Activated CD4-positive, alpha-beta T cell treated with anti-CD3 and anti-CD28 coated beads, Interleukin-2, amount 50 U/mL, for 16 hours (primary cell): ENCODE data around the gene LRBA.
"Not testable (repeated sequence)": the region's sequence is repeated elsewhere in the genome, so short reads cannot be mapped to it uniquely, and the experiment has no call there.

ENCODE experiments used
- DNase-seq: peaks from one replicate; pipeline ENCODE4 v3.0.0-alpha.2; 2020

Gene LRBA

DNA sequence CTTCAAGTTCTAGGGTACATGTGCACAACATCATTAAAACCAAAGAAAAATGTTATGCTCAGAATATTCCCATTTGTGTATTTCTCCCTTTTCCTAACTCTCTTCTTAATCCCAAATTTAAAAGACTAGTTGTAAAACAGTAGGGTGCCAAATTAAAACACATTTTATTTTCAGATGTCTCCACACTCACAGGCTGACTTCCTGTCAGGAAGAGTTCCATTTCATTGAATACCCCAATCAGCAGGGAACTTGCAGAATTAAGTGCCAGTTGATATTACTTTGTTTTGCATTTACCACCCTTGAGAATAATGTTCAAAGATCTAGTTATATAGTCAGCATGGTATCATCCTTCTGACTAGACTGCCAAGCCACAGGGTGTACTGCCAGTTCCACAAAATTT lies 225.2 kb downstream of the LRBA start:
- no peak for DNase-seq

DNA sequence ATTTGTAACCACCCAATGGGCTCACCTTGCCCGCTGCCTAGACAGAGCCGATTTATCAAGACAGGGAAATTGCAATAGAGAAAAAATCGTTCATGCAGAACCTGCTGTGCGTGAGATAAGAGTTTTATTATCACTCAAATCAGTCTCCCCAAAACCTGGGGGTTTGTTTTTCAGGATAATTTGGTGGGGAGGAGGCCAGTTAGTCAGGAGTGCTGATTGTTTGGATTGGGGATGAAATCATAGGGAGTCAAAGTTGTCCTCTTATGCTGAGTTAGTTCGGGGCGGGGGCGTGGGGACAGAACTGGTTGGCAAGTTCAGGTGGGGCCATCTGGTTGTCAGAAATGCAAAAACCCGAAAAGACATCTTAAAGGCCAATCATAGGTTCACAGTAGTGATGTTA lies 230.1 kb downstream of the LRBA start:
- no peak for DNase-seq

DNA sequence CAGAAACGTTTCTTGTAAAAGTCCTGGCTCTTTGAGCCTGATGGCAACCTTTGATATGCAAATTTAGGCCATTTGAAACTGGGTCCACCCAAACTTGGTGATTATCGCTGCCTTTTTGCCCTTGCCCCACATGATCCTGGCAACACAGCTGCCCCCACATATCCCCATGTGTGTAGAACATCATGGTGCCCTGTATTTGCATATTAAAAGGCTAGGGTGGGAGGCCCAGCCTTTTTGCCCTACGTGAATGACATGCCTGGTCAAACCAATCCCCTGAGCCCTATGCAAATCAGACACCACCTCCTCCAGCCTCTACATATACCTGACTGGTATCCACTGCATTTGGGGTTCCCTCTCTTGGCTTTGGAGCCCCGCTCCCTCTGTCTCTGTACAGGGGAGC lies 230.8 kb downstream of the LRBA start:
- no peak for DNase-seq

DNA sequence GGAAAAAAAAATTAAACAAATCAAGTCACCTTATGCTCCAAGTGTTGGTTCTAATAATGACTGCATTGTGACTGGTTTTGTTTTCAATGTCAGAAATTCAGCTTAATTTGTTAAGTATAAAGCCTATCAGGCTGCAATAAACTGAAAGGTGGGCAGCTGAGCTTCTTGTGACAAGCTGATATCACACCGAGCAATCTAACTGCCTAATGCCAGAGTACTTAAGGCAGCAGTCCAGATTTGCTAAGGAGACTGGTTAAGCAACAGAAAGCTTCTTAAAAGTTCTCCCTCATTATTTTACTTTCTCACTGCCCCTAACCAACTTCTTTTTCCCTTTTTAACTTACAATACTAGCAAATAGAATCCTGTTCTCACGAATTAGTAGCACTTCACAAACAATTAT lies 232.2 kb downstream of the LRBA start:
- DNase-seq = no peak

DNA sequence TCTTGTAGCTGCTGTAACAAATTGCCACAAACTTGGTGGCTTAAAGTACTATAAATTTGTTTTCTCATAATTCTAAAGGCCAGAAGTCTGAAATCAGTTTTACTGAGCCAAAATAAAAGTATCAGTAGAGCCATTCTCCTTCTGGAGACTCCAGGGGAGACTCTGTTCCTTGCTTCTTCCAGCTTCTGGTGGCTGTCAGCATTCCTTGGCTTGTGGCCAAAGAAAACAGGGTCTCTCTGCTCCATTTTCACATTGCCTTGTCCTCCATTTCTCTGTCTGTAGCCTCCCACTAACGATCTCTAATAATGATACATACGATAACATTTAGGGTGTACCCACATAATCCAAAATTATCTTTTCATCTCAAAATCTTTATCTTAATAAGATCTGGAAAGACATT lies 232.8 kb downstream of the LRBA start:
- no peak for DNase-seq

DNA sequence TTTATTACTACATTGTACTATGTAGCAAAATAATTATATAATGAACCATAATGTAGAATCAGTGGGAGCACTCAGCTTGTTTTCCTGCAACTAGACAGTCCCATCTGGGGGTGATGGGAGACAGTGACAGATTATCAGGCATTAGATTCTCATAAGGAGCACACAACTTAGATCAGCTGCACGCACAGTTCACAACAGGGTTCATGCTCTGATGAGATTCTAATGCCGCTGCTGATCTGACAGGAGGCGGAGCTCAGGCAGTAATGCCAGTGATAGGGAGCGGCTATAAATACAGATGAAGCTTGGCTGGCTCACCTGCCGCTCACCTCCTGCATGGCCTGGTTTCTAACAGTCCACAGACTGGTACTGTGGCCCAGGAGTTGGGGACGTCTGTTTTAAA lies 233.9 kb downstream of the LRBA start:
- no peak for DNase-seq

DNA sequence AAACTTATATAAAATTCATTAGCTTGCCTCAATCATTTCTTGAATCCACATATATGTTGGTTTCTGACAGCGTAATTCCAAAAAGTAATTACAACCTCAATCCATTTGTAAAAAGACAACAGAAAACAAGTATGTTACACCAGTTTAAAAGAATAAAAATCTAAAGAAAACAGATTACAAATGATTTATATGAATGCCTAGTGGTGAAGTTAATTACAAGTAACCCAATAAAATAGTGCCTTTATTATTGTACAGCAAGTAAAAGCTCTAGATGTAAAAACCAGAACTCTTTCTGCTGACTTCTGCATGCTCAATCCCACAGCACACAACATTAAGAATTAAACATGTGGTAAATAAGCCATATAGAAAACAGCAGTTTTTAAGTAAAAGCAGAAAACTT lies 235.4 kb downstream of the LRBA start:
- DNase-seq = no peak

DNA sequence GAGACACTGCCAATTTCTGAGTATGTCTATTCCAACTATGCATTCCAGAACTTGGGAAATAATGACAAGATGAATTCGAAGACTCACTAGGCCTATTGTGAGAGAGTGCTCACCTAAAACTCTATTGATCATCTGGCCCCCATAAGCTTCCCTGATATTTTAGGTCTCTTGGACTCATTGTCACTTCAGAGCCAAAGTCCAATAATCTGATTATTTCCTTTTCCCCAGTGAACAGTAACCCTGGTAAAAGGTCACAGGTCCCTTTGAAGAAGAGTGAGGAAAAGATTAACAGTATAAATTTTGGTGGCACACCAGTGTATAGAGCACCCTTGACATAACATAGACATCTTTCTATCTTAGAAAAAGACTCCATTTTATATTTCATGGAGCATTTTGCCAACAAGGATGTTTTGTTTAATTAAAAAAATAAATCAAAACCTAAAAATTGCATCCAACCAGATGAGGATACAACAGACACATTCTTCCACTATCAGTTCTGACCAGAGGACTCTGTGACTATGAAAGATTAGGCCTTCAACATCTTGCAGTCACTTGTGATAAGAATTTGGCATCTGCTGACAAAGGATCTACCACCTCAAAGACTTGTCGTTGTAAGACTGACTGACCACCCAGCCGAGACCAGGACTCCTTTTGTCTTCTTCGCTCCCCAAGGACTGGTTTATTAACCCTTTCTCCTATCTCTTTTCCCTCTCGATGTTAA lies 241.2 kb downstream of the LRBA start:
- no peak for DNase-seq

DNA sequence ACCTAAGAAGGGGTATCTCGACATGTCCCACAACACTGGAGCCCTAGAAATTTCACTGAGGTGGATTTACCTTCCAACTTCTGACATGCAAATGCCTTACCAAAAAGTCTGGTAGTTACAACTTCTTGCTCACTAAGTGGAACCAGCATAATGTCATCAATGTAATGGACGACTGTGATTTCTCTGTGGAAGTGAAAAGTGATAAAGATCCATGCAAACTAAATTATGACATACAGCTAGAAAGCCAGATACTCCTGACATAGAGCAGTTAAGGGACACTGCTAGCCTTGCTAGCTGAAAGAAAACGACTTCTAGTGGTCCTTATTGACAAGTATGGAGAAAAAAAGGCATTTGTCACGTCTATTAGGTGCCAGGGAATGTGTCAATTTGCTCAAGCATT lies 242.1 kb downstream of the LRBA start:
- DNase-seq = no peak

DNA sequence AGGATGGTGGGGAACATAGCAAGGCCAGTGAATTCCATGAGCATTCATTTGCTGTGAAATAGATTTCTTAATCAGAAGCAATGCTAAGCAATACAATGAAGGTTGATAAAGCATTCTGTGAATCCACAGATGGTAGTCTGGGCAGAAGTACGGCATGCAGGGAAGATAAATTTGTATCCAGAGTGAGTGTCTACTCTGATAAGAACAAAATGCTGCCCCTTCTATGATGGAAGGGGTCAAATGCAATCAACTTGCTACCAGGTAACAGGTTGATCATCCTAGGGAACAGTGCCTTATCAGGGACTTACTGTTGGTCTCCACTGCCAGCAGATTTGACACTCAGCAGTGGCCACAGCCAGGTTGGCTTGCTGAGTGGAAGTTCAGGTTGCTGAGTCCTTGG lies 243.7 kb downstream of the LRBA start:
- DNase-seq = no peak

DNA sequence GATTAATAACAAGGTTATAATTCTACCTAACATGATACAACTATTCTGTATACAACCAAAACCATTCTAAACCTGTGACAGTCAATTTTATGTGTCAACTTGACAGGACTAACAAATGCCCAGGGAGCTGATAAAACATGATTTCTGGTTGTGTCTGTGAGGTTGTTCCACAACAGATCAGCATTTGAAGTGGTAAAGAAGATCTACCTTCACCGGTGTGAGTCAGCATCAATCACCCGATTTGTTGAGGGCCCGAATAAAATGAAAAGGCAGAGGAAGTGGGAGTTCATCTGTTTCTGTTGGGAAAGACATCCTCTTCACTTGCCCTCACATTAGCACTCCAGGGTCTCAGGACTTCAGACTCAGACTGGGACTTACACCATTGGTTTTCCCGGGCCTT lies 245.2 kb downstream of the LRBA start:
- no peak for DNase-seq

DNA sequence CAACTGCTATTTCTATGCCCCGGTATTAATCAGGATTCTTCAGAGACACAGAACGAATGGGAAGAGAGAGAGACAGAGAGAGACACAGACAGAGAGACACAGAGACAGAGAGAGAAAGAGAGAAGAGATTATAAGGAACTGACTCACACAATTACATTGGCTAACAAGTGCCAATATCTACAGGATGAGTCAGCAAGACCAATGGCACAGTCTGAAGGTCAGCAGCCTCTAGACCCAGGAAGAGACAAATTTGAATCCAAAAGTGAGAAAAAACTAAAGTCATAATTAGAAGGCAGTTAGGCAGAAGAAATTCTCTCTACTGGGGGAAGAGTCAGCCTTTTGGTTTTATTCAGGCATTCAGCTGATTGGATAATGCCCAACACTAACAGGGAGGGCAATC lies 245.8 kb downstream of the LRBA start:
- DNase-seq = peak; percentile 33

DNA sequence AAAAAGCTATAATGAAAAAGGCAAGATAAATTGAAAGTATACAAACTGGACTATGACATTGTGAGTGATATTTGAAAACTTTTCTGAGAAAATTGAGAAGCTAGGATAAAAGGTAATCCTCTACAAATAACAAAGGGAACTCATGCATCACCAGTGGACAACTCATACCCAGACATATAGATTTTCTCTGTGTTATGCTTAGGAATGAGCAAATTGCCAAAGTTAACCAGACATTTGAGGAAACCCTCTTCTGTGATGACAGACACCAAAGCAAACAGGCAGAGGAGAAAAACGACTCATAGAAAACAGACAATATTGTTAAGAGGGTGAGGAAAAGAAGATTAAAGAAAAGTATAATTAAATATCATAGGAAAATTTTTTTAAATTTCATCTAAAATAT lies 246.6 kb downstream of the LRBA start:
- DNase-seq = no peak

DNA sequence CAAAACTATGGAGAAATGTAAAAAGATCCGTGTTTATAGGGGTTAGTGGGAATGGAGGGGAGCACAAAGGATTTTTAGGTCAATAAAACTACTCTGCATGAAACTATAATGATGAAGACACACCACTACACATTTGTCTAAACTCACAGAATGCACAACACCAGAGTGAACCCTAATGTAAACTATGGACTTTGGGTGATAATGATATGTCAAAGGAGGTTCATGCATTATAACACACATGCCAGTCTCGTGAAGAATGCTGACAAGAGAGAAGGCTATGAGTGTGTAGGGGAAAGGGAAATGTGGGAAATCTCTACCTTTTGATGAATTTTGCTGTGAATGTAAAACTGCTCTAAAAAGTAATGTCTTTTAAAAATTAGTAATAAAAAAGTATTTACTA lies 249.9 kb downstream of the LRBA start:
- no peak for DNase-seq

DNA sequence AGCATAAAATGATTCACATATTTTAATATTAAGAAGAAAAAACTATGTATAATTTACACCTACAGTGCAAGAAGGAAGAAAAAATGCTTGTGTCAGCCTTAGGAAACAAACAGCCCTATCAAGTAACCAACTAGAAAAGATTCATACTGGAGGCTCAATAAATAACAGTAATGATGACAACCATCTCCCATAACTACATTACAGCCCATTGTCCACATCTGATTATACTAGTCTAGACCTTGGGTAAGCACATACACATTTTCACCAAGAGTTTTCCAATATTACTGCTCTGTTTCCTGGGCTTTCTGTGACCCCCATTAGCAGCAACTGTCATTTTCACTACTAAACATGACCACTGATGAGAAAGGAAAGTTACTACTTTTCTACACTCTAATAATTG lies 263.4 kb downstream of the LRBA start:
- DNase-seq = no peak

DNA sequence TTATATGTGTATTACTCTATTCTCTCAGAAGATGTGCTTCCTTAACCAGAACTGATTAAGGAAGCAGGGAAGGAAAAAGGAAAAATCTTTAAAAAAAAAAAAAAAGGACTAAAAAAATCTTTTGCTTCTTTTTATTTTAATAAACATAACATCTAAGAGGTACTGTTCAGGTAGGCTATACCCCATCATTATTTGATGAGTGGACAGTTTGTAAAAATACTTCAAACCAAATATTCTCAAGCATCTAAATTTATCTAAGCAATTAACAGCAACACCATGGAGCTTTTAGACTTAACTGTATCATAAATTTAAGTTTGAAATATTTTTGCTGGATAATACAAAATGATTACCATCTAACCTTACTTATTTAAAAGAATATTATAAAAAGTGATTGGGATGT lies 264.3 kb downstream of the LRBA start:
- no peak for DNase-seq

DNA sequence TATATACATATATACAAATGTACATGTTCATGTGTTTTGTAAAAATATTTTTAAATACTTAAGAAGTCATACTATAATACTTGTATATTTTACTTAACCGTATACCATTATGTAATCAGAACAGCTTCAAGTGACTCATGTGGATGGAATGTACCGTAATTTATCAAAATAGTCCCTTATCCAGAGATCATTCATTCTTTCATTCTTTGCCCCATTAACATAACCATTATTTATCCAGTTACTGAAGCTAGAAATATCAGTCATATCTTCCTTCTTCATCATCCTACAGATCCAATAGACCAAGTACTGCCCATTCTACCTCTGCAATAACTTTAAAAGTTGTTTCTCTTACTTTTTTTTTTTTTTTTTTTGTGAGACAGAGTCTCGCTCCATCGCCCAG lies 268.9 kb downstream of the LRBA start:
- no peak for DNase-seq

DNA sequence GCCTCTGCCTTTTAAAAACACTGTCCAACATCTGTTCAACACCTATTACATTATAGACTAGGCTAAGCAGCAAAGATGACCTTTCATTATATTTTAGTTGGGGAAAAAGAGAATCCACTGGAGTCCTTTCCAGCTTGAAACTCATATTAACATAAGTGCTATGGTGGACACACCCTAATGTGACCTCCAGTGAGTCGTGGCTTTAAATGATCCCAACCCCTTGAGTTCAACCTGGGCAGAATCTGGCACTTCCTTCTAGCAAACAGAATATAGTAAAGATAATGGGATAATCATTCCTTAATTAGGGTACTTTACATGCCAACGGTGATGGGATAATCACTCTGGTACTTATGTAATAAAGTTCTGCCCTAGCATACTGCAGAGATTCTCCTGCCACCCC lies 270.5 kb downstream of the LRBA start:
- no peak for DNase-seq

DNA sequence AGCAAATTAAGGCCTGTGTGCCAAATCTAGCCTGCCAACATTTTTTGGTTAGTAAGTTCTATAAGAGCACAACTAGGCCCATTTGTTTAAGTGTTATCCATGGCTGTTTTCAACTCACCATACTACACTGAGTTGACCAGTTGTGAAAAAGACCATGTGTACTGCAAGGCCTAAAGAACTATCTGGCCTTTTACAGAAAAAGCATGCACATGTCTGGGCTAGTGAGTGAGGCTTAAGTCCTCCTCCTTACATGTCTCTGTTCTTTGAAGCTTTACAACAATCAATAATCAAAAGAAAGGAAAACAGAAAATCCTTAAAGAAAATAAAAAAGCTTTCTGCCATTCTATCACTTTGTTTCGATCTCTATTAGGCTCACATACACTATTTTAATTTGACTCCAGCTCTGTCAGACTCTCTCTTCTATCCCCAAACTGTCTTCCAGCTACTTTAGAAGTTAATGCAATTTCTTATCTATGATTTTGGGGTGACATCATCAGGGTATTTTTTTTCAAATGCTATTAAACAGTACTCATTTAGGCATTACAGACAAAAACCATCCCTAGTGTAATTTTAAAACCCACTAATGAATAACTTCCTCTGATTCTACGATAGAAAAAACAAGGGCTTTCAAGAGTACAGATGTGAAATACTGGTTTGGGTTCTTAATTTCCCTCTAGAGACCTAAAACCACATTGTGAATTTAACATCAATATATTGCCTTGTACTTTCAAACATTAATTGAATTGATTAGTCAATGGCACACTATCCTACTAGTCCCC lies 271.3 kb downstream of the LRBA start:
- no peak for DNase-seq

DNA sequence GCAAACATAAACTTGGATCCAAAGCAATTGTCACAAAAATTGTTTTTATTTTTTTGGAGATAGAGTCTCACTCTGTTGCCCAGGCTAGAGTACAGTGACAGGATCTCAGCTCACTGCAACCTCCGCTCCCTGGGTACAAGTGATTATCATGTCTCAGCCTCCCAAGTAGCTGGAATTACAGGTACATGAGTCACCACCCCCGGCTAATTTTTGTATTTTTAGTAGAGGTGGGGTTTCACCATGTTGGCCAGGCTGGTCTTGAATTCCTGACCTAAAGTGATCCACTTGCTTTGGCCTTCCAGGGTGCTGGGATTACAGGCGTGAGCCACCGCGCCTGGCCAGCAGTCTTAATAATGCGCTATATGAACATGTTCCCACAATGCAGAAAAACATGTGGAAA lies 272.2 kb downstream of the LRBA start:
- not testable (repeated sequence) for DNase-seq

DNA sequence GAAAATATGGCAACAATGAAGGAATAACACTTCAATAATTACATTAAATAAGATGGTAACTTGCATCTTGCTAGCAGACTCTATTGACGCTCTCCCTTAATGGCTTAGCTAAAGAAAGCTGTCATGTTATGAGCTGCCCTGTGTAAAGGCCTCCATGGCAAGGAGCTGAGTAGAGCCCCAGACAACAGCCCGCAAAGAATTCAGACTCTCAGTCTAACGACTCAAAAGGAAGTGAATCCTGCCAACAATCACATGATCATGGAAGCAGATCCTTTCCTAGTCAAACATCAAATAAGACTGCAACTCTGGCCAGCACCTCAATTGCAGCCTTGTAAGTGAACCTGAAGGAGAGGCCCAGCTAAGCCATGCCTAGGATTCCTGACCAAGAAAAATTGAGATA lies 275.5 kb downstream of the LRBA start:
- DNase-seq = no peak

DNA sequence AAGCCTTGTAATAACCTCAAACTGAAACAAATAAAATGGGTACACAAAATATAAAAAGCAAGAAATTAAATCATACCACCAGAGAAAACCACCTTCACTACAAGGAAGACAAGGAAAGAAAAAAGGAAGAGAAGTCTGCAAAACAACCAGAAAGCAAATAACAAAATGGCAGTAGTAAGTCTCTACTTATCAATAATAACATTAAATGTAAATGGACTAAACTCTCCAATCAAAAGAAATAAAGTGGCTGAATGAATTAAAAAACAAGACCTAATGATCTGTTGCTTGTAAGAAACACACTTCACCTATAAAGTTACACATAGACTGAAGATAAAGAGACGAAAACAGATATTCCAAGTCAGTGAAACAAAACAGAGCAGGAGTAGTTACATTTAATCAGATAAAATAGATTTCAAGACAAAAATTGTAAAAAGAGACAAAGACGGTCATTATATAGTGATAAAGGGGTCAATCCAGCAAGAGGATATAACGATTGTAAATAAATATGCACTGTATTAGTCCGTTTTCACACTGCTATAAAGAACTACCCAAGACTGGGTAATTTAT lies 289.0 kb downstream of the LRBA start:
- DNase-seq = no peak

DNA sequence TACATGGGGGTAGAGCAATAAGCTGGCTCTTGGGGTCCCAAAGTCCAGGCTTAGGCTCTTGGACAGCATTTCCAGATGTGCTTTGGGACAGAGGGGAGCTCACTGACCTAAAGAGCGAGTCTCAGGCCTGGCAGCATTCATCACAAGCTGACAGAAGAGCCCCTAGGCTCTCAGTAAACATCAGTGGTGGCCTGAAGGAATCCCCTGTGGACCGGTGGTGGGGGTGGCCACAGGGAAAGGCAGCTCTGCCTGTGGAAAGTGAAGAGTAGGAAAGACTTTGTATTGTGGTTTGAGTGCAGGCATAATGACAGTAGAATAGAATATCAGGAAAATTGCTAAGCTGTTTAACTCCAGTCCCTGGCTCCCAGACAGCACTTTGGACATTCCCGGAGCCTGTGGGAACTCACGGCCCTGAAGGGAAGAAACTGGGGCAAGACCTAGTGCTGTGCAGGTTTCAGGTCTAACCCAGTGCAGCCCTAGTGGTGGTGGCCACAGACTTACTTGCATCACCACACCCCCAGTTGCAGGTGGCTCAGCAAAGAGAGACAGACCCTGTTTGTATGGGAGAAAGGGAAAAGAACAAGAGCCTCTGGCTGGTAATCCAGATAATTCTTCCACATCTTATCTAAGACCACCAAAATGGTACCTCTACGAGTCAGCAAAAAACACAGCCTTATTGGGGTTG lies 291.2 kb downstream of the LRBA start:
- no peak for DNase-seq

DNA sequence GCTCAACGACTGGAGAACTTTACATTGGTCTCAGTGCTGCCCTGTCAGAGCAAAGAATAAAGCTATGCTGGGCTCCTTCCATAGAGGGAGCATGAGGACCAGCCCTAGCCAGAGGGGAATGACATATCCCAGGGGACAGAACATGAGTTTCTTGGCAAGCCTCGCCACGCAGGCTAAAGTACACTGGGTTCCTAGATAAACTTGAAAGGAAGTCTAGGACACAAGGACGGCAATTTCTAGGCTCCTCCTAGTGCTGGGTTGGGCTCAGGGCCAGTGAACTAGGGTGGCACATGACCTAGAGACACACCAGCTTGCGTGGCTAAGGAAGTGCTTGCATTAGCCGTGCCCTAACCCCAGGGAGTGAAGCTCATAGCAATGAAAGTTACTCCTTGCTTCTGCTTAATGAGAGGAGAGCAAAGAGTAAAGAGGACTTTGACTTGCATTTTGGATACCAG lies 292.1 kb downstream of the LRBA start:
- no peak for DNase-seq
